HG03565 (cell line): ENCODE results near the gene DPEP3.

Experiments
- ATAC-seq: cut with Tn5 transposase; IDR thresholded peaks from one replicate; pipeline ENCODE4 v1.9.1; 2021; ENCODE audit warnings: mild to moderate bottlenecking, moderate library complexity; ENCODE audit not compliant: unreplicated experiment

DPEP3 gene

GRCh38 chr16:67932462-67932840, 47.8 kb downstream of the DPEP3 start:
- no peak for ATAC-seq

GRCh38 chr16:67931712-67932461, 48.4 kb downstream of the DPEP3 start, which contains the start of gene CTRL:
CTRL (minus strand) TSS chr16:67931862; CDS start chr16:67931852, 10 bp downstream.
- ATAC-seq: no peak

GRCh38 chr16:67930678-67931211, 49.6 kb downstream of the DPEP3 start:
- ATAC-seq: no peak

GRCh38 chr16:67930191-67930590, 50.1 kb downstream of the DPEP3 start:
- ATAC-seq: no peak

GRCh38 chr16:67928561-67929364, 51.5 kb downstream of the DPEP3 start:
- no peak for ATAC-seq

- ATAC-seq: no peak
Measured at GRCh38 chr16:67928147-67928546, 52.2 kb downstream of the DPEP3 start.

GRCh38 chr16:67927131-67927941, 53.0 kb downstream of the DPEP3 start:
- no peak for ATAC-seq

- ATAC-seq: no peak
Measured at GRCh38 chr16:67926181-67926750, 54.0 kb downstream of the DPEP3 start.
